ENCODE results near the gene CEP76. TPM values are rescaled to one million over a fixed set of nuclear protein-coding genes. Genes with fewer than 3 reads are reported as not detected.
A peak's percentile ranks its signal among the peaks of the same experiment; 100 is the strongest.

CEP76 gene
- total RNA-seq, 1 donor from 2014 or later = 3.7 TPM

DNA sequence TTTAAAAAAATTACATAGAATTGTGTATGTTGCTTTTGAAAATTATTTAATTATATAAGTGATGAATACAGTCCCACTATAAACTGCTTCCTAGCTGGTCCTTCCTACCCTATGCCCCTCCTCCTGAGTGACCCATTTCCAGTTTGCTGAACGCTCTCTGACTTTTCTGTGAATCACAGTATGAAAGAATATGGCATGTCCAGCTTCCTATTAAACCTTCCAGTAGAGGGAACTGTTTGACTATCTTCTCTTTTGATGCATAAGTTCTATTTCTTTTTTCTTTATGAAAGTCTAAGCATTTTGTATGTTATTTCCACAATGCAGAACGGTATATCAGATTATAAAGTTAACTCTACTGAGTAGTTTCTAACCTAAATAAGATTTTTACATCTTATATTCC lies 41.6 kb upstream of the CEP76 start:
- peak; percentile 65 for TF ChIP-seq CTCF (IDR thresholded peaks at IDR 0.05; ENCODE audit: borderline replicate concordance)
- no peak overlapping the region for H3K27ac ChIP-seq (replicated peaks)
- intact Hi-C loops (cut with micrococcal nuclease) = no loop called here

DNA sequence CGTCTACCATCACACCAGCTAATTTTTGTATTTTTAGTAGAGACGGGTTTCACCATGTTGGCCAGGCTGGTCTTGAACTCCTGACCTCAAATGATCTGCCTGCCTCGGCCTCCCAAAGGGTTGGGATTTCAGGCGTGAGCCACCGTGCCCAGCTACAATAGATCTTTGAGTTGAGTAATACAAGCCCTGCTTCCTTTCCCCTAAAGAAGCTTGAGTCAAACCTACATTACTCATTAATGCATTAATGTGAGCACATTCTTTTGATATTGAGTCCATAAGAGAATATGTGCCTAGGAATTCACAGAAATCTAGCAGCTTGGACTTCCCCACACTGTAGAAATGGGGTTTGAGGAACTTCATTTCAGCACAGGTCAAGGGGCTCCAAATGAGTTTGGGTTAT lies 39.9 kb upstream of the CEP76 start:
- no peak for DNase-seq
- intact Hi-C loops (cut with micrococcal nuclease) = no loop called here
- H3K4me3 ChIP-seq = no peak overlapping the region
- no peak for TF ChIP-seq CTCF (IDR thresholded peaks at IDR 0.05; ENCODE audit: borderline replicate concordance)
- H3K4me1 ChIP-seq = no peaks in the 10 kb centered on the region
- no peaks in the 10 kb centered on the region for H3K36me3 ChIP-seq
- H3K27ac ChIP-seq (replicated peaks) = no peak overlapping the region
- no peaks in the 10 kb centered on the region for H3K9me3 ChIP-seq (replicated peaks)
- H3K27me3 ChIP-seq (ENCODE audit: low read depth) = no peaks in the 10 kb centered on the region

More for the DNA sequence above, 41.6 kb upstream of the CEP76 start:
- H3K4me1 ChIP-seq = no peaks in the 10 kb centered on the region
- no peak for DNase-seq
- no peaks in the 10 kb centered on the region for H3K27me3 ChIP-seq (ENCODE audit: low read depth)
- H3K4me3 ChIP-seq = no peak overlapping the region
- H3K9me3 ChIP-seq (replicated peaks) = no peaks in the 10 kb centered on the region
- no peaks in the 10 kb centered on the region for H3K36me3 ChIP-seq

- H3K36me3 ChIP-seq = no peaks in the 10 kb centered on the region
These were observed 38.8 kb upstream of the CEP76 start for GRCh38 chr18:12741351-12741750.

DNA sequence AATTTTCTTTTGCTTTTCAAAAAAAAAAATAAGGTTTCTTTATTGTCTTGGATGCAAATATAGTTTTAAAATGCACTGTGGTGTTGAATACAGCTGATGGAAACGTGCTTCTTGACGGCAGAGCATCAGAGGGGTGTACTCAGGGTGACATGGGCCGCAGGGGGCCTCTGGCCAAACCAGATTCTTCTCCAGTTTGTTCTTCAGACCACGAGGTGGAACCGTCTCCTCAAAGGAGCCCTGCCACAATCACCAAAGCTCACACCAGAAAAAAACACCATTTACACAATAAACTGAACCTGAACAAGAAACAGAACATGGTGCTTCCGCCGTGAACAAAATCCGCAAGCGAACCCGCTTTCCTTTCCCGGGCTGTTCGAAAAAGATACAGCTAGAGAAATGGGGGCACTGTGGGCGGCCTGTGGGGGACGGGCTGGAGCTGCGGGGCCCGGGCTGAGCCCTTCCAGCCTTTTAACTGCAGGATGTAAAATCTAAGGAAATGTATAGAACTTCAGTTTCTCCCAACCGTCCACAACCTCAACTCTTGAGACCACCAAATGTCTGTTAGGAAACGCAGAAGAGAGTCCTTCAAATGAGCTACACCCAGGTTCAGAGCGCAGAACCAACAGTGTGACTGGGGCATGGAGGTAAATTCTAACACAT lies 34.9 kb upstream of the CEP76 start:
- Histone ChIP-seq H3K36me3 (no peaks in the 10 kb centered on the region), H3K9me3 (replicated peaks) (no peaks in the 10 kb centered on the region), H3K27ac (replicated peaks) (no peak overlapping the region), H3K27me3 (ENCODE audit: low read depth) (no peaks in the 10 kb centered on the region), H3K4me3 (no peak overlapping the region), H3K4me1 (no peaks in the 10 kb centered on the region)
- no peak for DNase-seq
- TF ChIP-seq CTCF (IDR thresholded peaks at IDR 0.05; ENCODE audit: borderline replicate concordance) = no peak
- intact Hi-C loops (cut with micrococcal nuclease) = no loop called here

More at GRCh38 chr18:12741351-12741750, 38.8 kb upstream of the CEP76 start:
- H3K27ac ChIP-seq (replicated peaks) = no peak overlapping the region
- no peaks in the 10 kb centered on the region for H3K4me1 ChIP-seq
- intact Hi-C loops (cut with micrococcal nuclease) = no loop called here
- H3K27me3 ChIP-seq (ENCODE audit: low read depth) = no peaks in the 10 kb centered on the region
- DNase-seq = no peak
- no peaks in the 10 kb centered on the region for H3K9me3 ChIP-seq (replicated peaks)
- H3K4me3 ChIP-seq = no peak overlapping the region
- TF ChIP-seq CTCF (IDR thresholded peaks at IDR 0.05; ENCODE audit: borderline replicate concordance) = no peak

GRCh38 chr18:12726774-12727550 lies 24.4 kb upstream of the CEP76 start:
- no peaks in the 10 kb centered on the region for H3K4me1 ChIP-seq
- H3K36me3 ChIP-seq = peaks cover 48% of the 10 kb centered on the region
- no peak for DNase-seq
- no peaks in the 10 kb centered on the region for H3K27me3 ChIP-seq (ENCODE audit: low read depth)
- no peak overlapping the region for H3K27ac ChIP-seq (replicated peaks)
- no peak overlapping the region for H3K4me3 ChIP-seq
- no peaks in the 10 kb centered on the region for H3K9me3 ChIP-seq (replicated peaks)
- intact Hi-C loops (cut with micrococcal nuclease) = loop anchor here (5.0 kb wide), 1 partner anchor 205 kb away; no protein-coding TSS in a partner anchor
- TF ChIP-seq CTCF (IDR thresholded peaks at IDR 0.05; ENCODE audit: borderline replicate concordance) = peak; percentile 93
